Stomach (tissue), 4 donors: ENCODE data around the gene ARRDC2.

Source experiments
- EP300 ChIP-seq: sonication (generic); formaldehyde crosslinking; IDR thresholded peaks from one replicate; pipeline ENCODE4 v1.6.1; 2017; ENCODE audit warnings: antibody characterized with exemption
- TF ChIP-seq, protein P1 (sequence below), 7 experiments: fragments of 450-650 bp in 4 of 7; fragments of 200-600 bp in 3 of 7; sonication (generic) in 3 of 7; IDR thresholded peaks; one replicate each; pipeline ENCODE4 v1.5.1; 2016 to 2019; ENCODE audit warnings: antibody characterized with exemption in 7 of 7, control low read depth in 2 of 7, mild to moderate bottlenecking in 1 of 7

GRCh38 chr19:17989425-17990094, 18.4 kb upstream of the ARRDC2 start:
- TF ChIP-seq, protein P1, sequence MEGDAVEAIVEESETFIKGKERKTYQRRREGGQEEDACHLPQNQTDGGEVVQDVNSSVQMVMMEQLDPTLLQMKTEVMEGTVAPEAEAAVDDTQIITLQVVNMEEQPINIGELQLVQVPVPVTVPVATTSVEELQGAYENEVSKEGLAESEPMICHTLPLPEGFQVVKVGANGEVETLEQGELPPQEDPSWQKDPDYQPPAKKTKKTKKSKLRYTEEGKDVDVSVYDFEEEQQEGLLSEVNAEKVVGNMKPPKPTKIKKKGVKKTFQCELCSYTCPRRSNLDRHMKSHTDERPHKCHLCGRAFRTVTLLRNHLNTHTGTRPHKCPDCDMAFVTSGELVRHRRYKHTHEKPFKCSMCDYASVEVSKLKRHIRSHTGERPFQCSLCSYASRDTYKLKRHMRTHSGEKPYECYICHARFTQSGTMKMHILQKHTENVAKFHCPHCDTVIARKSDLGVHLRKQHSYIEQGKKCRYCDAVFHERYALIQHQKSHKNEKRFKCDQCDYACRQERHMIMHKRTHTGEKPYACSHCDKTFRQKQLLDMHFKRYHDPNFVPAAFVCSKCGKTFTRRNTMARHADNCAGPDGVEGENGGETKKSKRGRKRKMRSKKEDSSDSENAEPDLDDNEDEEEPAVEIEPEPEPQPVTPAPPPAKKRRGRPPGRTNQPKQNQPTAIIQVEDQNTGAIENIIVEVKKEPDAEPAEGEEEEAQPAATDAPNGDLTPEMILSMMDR (IDR thresholded peaks at IDR 0.05): no peak
- no peak for TF ChIP-seq EP300
